Fibroblast of skin of right quadriceps (primary cell): Measurements from ENCODE around the gene TBATA.

Source experiments
- DNase-seq: peaks from one replicate; pipeline ENCODE4 v3.0.0-alpha.2; 2013

TBATA gene

GRCh38 chr10:70806841-70807240 is 21.7 kb upstream of the TBATA start:
- DNase-seq, result no peak

- DNase-seq, result no peak
Observed at GRCh38 chr10:70805619-70806215, 20.5 kb upstream of the TBATA start.

GRCh38 chr10:70804421-70804808 is 19.2 kb upstream of the TBATA start:
- DNase-seq, result peak; percentile 11

GRCh38 chr10:70803775-70804420 is 18.7 kb upstream of the TBATA start:
- no peak for DNase-seq

DNA sequence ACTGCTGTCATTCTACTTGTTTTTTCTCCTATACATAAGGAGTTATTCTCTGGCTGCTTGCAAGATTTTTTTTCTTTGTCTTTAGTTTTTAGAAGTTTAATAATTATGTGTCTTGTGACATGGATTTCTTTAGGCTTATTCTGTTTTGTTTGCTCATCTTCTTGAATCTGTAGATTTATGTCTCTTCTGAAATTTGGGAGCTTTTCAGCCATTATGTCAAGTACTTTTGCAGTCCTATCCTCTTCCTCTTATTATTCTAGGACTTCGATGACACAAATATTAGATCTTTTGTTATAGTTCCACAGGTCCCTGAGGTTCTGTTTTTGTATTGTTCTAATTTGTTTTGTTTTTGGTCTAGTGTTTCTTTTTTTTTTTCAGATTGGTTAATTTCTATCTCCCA is 16.7 kb upstream of the TBATA start:
- no peak for DNase-seq

DNA sequence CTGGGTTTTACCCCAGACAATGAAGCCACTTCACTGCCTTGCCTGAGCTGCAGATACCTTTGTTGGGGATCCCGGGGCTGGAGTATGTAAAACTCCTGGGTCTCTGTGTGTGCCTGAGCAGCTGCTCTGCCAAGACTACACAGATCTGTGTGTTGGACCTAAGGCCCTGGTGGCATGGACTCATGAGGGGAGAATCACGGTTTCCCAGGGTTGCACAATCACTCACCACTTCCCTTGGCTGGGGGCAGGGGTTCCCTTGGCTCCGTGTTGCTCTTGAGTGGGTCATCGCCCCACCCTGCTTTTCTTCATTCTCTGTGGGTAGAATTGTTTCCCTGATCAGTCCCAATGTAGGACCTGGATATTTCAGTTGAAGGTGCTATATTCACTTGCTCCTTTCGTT is 13.9 kb upstream of the TBATA start:
- no peak for DNase-seq

- no peak for DNase-seq
Observed at GRCh38 chr10:70797840-70798239, 12.7 kb upstream of the TBATA start.

DNA sequence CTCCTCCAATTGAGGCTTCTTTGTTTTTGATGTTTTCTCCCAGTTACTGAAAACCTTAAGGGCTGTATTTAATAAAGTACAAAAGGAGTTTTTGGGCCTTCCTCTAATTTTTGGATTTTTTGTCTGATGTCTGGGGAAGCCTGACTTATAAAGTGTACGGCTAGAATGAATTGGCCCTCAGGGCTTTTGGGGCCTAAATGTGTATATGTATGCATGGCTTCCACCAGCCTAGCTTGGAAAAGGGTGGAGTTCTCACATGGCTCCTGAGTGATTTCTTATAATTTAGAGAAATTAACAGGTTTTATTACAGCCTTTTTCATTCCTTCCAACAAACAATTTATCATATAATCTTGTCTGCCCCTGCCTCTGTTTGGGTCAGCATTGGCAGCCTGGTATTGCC is 10.4 kb upstream of the TBATA start:
- DNase-seq, result no peak

DNA sequence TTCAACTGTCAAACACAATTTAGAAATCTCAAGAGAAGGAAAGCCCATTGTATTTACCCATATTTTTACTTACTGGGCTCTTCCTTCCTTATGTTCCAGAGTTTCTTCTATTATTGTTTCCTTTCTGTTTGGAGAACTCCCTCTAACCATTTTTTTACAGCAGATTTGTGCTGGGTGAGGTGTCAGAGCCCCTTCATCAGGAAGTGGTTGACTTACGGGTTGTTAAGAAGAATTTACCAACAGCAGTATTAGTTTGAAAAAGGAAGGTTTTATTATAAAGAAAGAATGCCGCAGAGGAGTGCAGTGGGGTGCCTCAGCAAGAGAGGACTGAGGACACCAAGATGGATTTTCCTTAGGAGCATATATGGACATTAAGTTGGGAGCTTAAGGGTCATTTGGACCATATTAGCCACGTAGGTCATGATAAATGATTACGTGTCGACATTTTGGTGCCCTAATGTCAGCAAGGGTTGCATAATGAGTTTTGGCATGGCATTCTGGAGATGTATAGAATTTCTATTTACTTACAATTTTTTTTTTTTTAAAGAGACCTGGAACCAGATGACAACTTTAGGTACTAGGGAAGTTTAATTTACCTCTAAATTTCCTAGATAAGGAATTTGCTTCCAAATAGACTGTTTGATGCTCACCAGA is 6.3 kb upstream of the TBATA start:
- no peak for DNase-seq

GRCh38 chr10:70786799-70787415 is 1.7 kb upstream of the TBATA start:
- peak; percentile 82 for DNase-seq

- DNase-seq, result peak; percentile 48
Observed at GRCh38 chr10:70784471-70784870, 706 bp downstream of the TBATA start.

DNA sequence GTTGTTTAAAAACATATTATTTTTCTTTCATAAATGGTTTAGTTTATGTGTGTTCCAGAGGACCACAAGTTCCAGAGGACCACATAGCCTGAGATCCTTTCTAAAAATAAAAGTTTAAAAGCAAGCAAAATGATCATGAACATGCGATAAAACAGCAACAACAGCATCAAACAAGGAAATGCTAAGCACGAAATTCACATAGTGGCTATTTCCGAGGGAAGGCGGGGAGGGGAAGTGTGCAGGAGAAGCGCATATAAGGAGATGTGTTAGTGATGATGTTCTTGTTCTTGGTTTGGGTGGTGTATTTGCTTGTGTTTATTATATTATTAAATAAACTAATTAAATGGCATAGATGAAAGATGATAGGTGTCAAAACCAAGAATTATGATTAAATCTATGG is 1.2 kb downstream of the TBATA start:
- no peak for DNase-seq

DNA sequence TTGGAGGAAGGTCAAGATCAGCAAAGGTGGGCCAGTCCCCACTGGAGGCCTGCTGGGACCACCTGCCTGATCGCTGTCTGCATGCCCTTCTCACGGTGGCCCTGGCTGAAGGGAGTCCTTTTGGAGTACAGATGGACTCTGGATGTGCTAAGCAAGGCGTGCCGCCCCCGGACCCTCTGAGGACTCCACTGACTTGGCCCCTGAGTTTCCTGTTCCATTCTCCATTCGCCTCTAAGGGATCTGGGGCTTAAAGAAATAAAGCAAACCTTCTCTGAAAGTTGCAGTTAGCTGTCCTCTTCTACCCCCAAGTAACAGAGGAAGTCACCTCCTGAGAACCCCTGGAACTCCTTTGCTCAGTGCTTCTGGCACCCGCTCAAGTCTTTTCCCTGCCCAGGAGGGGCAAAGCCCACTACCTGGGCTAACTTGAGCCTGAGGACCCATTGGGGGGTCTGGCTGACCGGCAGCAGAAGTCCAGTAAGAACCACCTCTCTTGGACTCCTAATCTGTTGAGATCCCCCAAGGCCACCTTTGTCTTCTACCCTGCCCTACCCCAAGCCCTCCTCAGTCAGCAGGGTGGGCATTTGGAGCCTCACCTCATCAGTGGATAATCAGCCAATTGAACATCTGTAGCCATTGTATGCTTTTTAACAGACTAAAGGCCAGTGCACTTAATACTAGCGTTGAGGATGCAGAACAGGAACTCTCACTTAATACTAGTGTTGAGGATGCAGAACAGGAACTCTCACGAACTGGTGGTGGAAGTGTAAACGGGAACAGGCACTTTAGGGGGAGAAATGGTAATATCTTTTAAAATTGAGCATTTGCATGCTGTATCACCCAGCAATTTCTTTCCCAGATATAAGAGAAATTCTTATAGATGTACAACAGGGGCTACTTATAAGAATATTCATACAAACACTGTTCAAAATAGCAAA is 2.2 kb downstream of the TBATA start:
- DNase-seq, result no peak

DNA sequence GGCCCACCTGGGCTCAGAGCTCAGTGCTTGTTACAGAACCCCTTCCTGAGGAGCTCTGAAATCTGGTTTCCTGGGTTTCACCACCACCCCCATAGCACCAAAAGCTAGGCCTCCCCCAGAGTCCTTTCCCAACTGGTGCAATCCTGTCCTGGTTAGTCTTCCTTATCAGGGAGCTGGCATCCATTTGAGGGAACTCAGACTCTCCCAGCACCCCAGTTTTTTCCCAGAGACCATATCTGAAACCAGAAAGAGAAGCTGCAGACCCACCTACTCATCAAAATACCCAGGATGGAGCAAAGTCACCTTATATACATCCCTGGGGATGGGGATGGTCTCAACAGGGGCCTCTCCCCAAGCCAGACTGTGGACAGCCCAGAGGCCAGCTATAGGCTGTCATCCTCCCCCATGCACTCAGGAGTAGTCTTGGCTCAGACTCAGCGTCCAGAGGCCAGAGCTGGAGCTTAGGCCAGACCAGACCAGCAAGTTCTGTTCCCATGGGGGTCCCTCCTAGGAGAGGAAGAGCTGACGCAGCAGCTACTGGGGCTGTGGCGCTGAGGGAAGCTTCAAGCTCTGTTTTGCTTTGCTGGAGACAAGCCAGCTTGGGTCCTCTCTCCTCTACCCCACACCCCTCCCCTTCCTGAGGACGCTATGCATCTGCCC is 3.0 kb downstream of the TBATA start:
- no peak for DNase-seq

GRCh38 chr10:70781461-70782051 is 3.6 kb downstream of the TBATA start:
- no peak for DNase-seq

- DNase-seq, result no peak
Observed at GRCh38 chr10:70780772-70781171, 4.4 kb downstream of the TBATA start.

DNA sequence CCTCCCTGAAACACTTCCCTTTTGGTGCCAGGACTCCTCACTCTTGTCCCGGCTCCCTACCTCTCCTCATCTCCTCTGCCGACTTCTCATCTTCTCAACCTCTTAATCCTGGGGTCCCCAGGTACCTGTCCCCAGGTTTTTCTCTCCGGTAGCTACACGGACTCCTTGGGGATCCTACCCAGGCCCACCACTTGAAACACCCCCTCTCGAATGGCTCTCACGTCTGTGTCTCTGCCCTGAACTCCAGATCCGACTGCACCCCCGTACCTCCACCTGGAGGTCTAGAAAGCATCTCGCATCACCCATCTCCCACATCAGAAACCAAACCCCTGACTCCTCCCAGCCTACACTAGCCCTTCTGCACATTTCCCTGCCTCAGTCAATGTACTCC is 4.8 kb downstream of the TBATA start:
- no peak for DNase-seq

- no peak for DNase-seq
Observed at GRCh38 chr10:70779511-70780369, 5.4 kb downstream of the TBATA start.

DNA sequence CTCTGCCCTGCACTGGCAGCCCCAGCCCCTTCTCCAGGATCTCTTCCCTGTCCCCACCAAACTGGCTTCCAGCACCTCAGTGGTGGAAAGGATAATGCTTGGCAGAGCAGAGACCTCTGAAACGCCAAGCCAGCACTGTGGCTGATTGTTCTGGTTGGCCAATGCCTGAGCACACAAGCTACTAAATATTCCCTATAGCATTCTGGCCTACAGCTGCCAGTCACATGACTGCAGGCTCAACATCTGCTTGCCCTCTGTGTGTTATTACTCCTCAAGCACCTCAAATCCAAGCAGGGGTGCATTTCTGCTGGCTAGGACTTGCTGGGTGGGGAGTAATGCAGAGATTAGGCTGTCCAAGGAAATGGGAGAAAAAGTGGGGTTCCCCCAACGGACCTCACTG is 6.1 kb downstream of the TBATA start:
- no peak for DNase-seq

DNA sequence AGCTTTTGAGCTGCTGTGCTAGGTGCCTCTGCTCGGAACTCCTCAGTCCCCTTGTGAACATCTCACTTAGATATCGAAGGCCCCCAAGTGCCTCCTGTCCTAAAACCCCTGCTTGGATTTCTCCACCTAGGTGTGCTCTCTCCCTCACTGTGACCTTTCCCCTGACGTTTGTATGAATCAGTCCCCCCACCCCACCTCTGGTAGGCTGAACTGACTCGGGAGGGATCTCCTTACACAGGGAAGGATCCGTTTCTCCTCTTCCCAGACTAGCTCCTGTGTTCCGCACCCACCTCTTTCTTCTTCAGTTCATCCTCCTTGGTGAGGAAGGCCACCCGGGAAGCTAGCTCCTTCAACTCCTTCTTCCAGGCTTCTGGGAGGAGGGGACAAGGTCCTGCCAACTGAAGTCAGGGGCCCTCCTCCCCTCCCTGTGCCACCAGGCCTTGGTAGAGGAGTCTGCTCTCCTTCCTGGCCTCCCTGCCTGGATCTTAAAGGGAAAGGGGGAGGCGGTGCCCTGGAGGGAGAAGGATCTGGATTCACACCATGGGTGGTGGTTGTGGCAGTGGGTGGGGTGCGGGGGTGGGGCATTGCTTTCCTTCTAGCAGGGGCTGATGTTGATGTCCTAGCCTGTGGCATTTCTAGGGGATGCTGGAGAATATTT is 6.8 kb downstream of the TBATA start:
- no peak for DNase-seq
